H1 (cell line): ENCODE data around the gene NEDD4L. TPM values are rescaled to one million over a fixed set of nuclear protein-coding genes. Genes with fewer than 3 reads are reported as not detected.

Experiments used
- CTCF ChIA-PET: fragments of 300-600 bp; sonication (Branson Sonifier 250); formaldehyde crosslinking; loops from one replicate; lab custom pipeline; 2021; ENCODE audit not compliant: partially characterized antibody; lab: Charles Lee
- POLR2A ChIA-PET: fragments of 300-600 bp; sonication (Branson Sonifier 250); formaldehyde crosslinking; loops from one replicate; lab custom pipeline; 2021; ENCODE audit warnings: inconsistent platforms; ENCODE audit not compliant: partially characterized antibody; lab: Charles Lee
- DNase-seq, 2 experiments: peaks; one replicate each; pipeline versions ENCODE4 v3.0.0 to v3.0.0-alpha.2; 2010 to 2022; ENCODE audit warnings: low spot score in 2 of 2, low read depth in 1 of 2, mixed read lengths in 1 of 2
- FAIRE-seq: peaks from 2 replicates; lab custom pipeline; 2011; peaks lifted over from hg19 to GRCh38; lab: Jason Lieb, UNC
- H2AFZ ChIP-seq: 2 replicates; pipeline ENCODE4 v1.8.1; 2012; ENCODE audit warnings: low read length, inconsistent platforms
- H2AK5ac ChIP-seq: 2 replicates; pipeline ENCODE4 v1.6.1; 2013; ENCODE audit warnings: low read depth, low read length
- H2BK120ac ChIP-seq: replicated peaks from 2 replicates; pipeline ENCODE3; 2013; ENCODE audit warnings: low read depth, low read length, inconsistent platforms
- H2BK12ac ChIP-seq: 2 replicates; pipeline ENCODE4 v1.6.1; 2013; ENCODE audit warnings: low read depth, low read length
- H2BK15ac ChIP-seq: 2 replicates; pipeline ENCODE4 v1.6.1; 2013; ENCODE audit warnings: low read length
- H2BK20ac ChIP-seq: 2 replicates; pipeline ENCODE4 v1.6.1; 2013; ENCODE audit warnings: low read length
- H2BK5ac ChIP-seq: 2 replicates; pipeline ENCODE4 v1.6.1; 2013; ENCODE audit warnings: low read depth, low read length
- H3K14ac ChIP-seq: 2 replicates; pipeline ENCODE4 v1.6.1; 2013; ENCODE audit warnings: inconsistent platforms; ENCODE audit not compliant: insufficient read length
- H3K18ac ChIP-seq: 2 replicates; pipeline ENCODE4 v1.6.1; 2013; ENCODE audit warnings: low read length; ENCODE audit errors: extremely low read depth
- H3K23ac ChIP-seq: 2 replicates; pipeline ENCODE4 v1.6.1; 2013; ENCODE audit warnings: inconsistent platforms; ENCODE audit not compliant: insufficient read length
- H3K23me2 ChIP-seq: 2 replicates; pipeline ENCODE4 v1.6.1; 2013; ENCODE audit warnings: low read depth, low read length
- H3K27ac ChIP-seq: 2 replicates; pipeline ENCODE4 v1.6.1; 2011; ENCODE audit warnings: low read depth, low read length, inconsistent platforms
- H3K27me3 ChIP-seq, 4 experiments: replicated peaks in 1 of 4; 1 replicate in 1 of 4; 2 replicates in 3 of 4; pipeline versions ENCODE4 v1.6.1 to v1.8.1; 2011 to 2013; ENCODE audit warnings: low read length in 3 of 4, mild to moderate bottlenecking in 3 of 4, inconsistent platforms in 2 of 4, mixed read lengths in 2 of 4, moderate library complexity in 1 of 4; ENCODE audit not compliant: control insufficient read depth in 3 of 4, insufficient read depth in 3 of 4; ENCODE audit errors: extremely low read depth in 1 of 4
- H3K36me3 ChIP-seq, 4 experiments: 2 replicates each; pipeline versions ENCODE4 v1.6.1 to v1.8.1; 2011 to 2013; ENCODE audit warnings: mild to moderate bottlenecking in 4 of 4, low read length in 3 of 4, moderate library complexity in 2 of 4, control low read depth in 1 of 4, inconsistent platforms in 1 of 4; ENCODE audit not compliant: insufficient read depth in 4 of 4, control insufficient read depth in 2 of 4
- H3K4ac ChIP-seq: replicated peaks from 2 replicates; pipeline ENCODE3; 2013; ENCODE audit warnings: low read length, low read depth, mixed read lengths, inconsistent platforms; ENCODE audit not compliant: insufficient read length
- H3K4me1 ChIP-seq, 4 experiments: replicated peaks in 1 of 4; 1 replicate in 1 of 4; 2 replicates in 3 of 4; pipeline versions ENCODE4 v1.6.1 to v1.8.1; 2011 to 2013; ENCODE audit warnings: low read length in 3 of 4, inconsistent platforms in 2 of 4, mixed read lengths in 1 of 4; ENCODE audit not compliant: insufficient read depth in 4 of 4, control insufficient read depth in 3 of 4
- H3K4me2 ChIP-seq, 2 experiments: 2 replicates each; pipeline versions ENCODE4 v1.6.1 to v1.8.1; 2011 to 2013; ENCODE audit warnings: low read depth in 2 of 2, low read length in 2 of 2, control low read depth in 1 of 2, inconsistent platforms in 1 of 2, mild to moderate bottlenecking in 1 of 2; ENCODE audit not compliant: insufficient read depth in 1 of 2
- H3K4me3 ChIP-seq, 4 experiments: fragments of 200-600, 300-600 bp in 1 of 4; sonication (generic), shearing (Covaris generic), sonication (Bioruptor Twin) in 1 of 4; 2 replicates each; pipeline versions ENCODE4 v1.5.1 to v1.8.1; 2011 to 2016; ENCODE audit warnings: low read length in 4 of 4, low read depth in 3 of 4, control low read depth in 2 of 4, inconsistent platforms in 2 of 4, mild to moderate bottlenecking in 2 of 4, mixed read lengths in 1 of 4, moderate library complexity in 1 of 4; ENCODE audit not compliant: insufficient read depth in 2 of 4; ENCODE audit errors: extremely low read depth in 1 of 4
- H3K56ac ChIP-seq: replicated peaks from 2 replicates; pipeline ENCODE3; 2013; ENCODE audit warnings: low read depth, mild to moderate bottlenecking, mixed read lengths, low read length, inconsistent platforms; ENCODE audit not compliant: insufficient read length
- H3K79me1 ChIP-seq: 2 replicates; pipeline ENCODE4 v1.6.1; 2013; ENCODE audit warnings: low read depth, low read length, control low read depth
- H3K79me2 ChIP-seq, 2 experiments: 2 replicates each; pipeline versions ENCODE4 v1.6.1 to v1.8.1; 2012 to 2013; ENCODE audit warnings: low read length in 2 of 2, mild to moderate bottlenecking in 2 of 2, inconsistent platforms in 1 of 2; ENCODE audit not compliant: insufficient read depth in 2 of 2, control insufficient read depth in 1 of 2
- H3K9ac ChIP-seq, 4 experiments: replicated peaks in 1 of 4; 1 replicate in 1 of 4; 2 replicates in 3 of 4; pipeline versions ENCODE4 v1.6.1 to v1.8.1; 2011 to 2013; ENCODE audit warnings: low read depth in 3 of 4, low read length in 3 of 4, control low read depth in 2 of 4, mild to moderate bottlenecking in 2 of 4, moderate library complexity in 2 of 4, inconsistent platforms in 1 of 4; ENCODE audit errors: extremely low read depth in 1 of 4
- H3K9me3 ChIP-seq, 2 experiments: 2 replicates each; pipeline versions ENCODE4 v1.6.1 to v1.8.1; 2012 to 2013; ENCODE audit warnings: mild to moderate bottlenecking in 2 of 2, moderate library complexity in 2 of 2, control low read depth in 1 of 2, inconsistent platforms in 1 of 2, low read depth in 1 of 2, low read length in 1 of 2, mixed read lengths in 1 of 2; ENCODE audit not compliant: insufficient read depth in 2 of 2
- H4K20me1 ChIP-seq, 2 experiments: replicated peaks in 1 of 2; 2 replicates each; pipeline versions ENCODE3 to v1.8.1; 2011 to 2013; ENCODE audit warnings: inconsistent platforms in 2 of 2, low read length in 2 of 2, mild to moderate bottlenecking in 1 of 2; ENCODE audit not compliant: insufficient read depth in 2 of 2, control insufficient read depth in 1 of 2
- H4K5ac ChIP-seq: 2 replicates; pipeline ENCODE4 v1.6.1; 2013; ENCODE audit warnings: low read length, low read depth, mixed read lengths, inconsistent platforms; ENCODE audit not compliant: insufficient read length
- H4K8ac ChIP-seq: 2 replicates; pipeline ENCODE4 v1.8.0; 2013; ENCODE audit warnings: mild to moderate bottlenecking, moderate library complexity, low read length, inconsistent platforms; ENCODE audit not compliant: insufficient read depth; ENCODE audit errors: extremely low read depth
- H4K91ac ChIP-seq: replicated peaks from 2 replicates; pipeline ENCODE3; 2013; ENCODE audit warnings: low read length, mixed read lengths, inconsistent platforms; ENCODE audit not compliant: insufficient read length
- BRCA1 ChIP-seq: IDR thresholded peaks from 2 replicates; pipeline ENCODE4 v1.6.1; 2012; ENCODE audit warnings: low read depth, low read length, improper control_type of control experiment
- CHD1 ChIP-seq: IDR thresholded peaks from 2 replicates; pipeline ENCODE4 v1.6.1; 2012; ENCODE audit warnings: low read depth, low read length, improper control_type of control experiment
- JUN ChIP-seq: IDR thresholded peaks from 2 replicates; pipeline ENCODE4 v1.6.1; 2011; ENCODE audit warnings: low read depth, mild to moderate bottlenecking, improper control_type of control experiment, low read length
- JUND ChIP-seq: IDR thresholded peaks from 2 replicates; pipeline ENCODE4 v1.6.1; 2011; ENCODE audit warnings: mild to moderate bottlenecking, improper control_type of control experiment, low read length
- KDM1A ChIP-seq: fragments of 200-600, 300-600 bp; sonication (generic); IDR thresholded peaks from 2 replicates; pipeline ENCODE4 v1.7.1; 2016; ENCODE audit warnings: mild to moderate bottlenecking, low read length, borderline replicate concordance
- KDM5A ChIP-seq: fragments of 200-600 bp; IDR thresholded peaks from 2 replicates; pipeline ENCODE4 v1.7.1; 2012; ENCODE audit warnings: mild to moderate bottlenecking, low read length, inconsistent platforms, mixed read lengths
- NRF1 ChIP-seq: IDR thresholded peaks from 2 replicates; pipeline ENCODE4 v1.6.1; 2011; ENCODE audit warnings: mild to moderate bottlenecking, low read depth, low read length, improper control_type of control experiment
- POLR2A ChIP-seq, 2 experiments: IDR thresholded peaks; 1 replicate in 1 of 2; 2 replicates in 1 of 2; pipeline ENCODE4 v1.6.1; 2011; ENCODE audit warnings: low read depth in 2 of 2, low read length in 2 of 2, mild to moderate bottlenecking in 2 of 2; ENCODE audit errors: control extremely low read depth in 1 of 2
- POLR2AphosphoS5 ChIP-seq: IDR thresholded peaks from 2 replicates; pipeline ENCODE4 v1.6.1; 2011; ENCODE audit warnings: low read depth, low read length
- SIRT6 ChIP-seq: IDR thresholded peaks from one replicate; pipeline ENCODE4 v1.7.1; 2012; ENCODE audit warnings: low read length, inconsistent platforms
- YY1 ChIP-seq: IDR thresholded peaks from 2 replicates; pipeline ENCODE4 v1.6.1; 2011; ENCODE audit warnings: low read depth, mild to moderate bottlenecking, low read length
- WGBS, 2 experiments: shearing (Covaris generic) in 1 of 2; methylation state at CpG; one replicate each; pipeline versions ENCODE4 v1.1.6 to v1.1.7; 2013 to 2015; ENCODE audit warnings: low lambda C conversion rate in 2 of 2, mixed read lengths in 2 of 2, inconsistent platforms in 1 of 2, low coverage in 1 of 2, missing lambda C conversion rate in 1 of 2; ENCODE audit not compliant: insufficient replicate concordance in 2 of 2, insufficient coverage in 1 of 2, insufficient read length in 1 of 2; ENCODE audit errors: extremely low coverage in 1 of 2, missing lambda C conversion rate in 1 of 2; 5-methylcytosine and 5-hydroxymethylcytosine counted together
- polyA plus RNA-seq, 7 experiments: library from polyadenylated mRNA; depleted of rRNA in 3 of 7; stranded (reverse) in 5 of 7; unstranded in 2 of 7; fragments of >200 nt in 5 of 7; fragments of 200-250 nt in 2 of 7; gene quantifications; 1 replicate in 5 of 7; 2 replicates in 1 of 7; 4 replicates in 1 of 7; pipeline versions ENCODE4 v1.2.1 to v1.2.3, GENCODE V29; 2011 to 2013; ENCODE audit warnings: missing spikeins in 2 of 7, mixed read lengths in 2 of 7
- total RNA-seq: library from RNA; stranded (reverse); fragmentation: NEBNext Ultra II Directional; extraction: Animal tissue kit (Norgen Biotek cat#: 25700); gene quantifications from 2 replicates; pipeline ENCODE4 v1.2.1, GENCODE V29; 2021
- TF ChIP-seq, protein P1 (sequence below): IDR thresholded peaks from 2 replicates; pipeline ENCODE4 v1.6.1; 2012; ENCODE audit warnings: low read length, inconsistent platforms

NEDD4L gene
- total and polyA plus RNA-seq, 2 of the 8 experiments (the other 6 are each of a cell fraction or from before 2014, with no cell fraction given) = 37.3 to 69.8 TPM

DNA sequence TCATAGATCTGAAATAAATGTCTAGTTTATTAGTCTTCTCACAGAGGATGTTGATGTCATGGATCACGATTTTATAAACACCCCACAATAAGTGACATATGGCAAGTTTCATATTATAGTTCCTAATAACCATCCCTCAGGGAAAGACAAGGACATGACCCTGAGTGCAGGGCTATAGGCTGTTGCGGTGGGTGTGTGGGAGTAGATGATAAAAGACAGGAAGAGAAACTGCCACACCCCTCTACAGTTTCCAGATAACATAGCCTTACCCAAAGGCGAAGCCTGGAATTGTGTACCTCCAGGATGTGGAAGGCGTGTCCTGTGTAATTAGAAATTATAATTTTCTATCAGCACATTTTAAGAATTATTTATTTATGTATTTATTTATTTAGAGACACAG lies 2.4 kb upstream of the NEDD4L start:
- no peak overlapping the region for H3K9ac ChIP-seq
- peaks cover 3 to 4% of the 10 kb centered on the region in 2 experiments; a peak in 2 of 4 replicates for H3K79me2 ChIP-seq
- no peak for DNase-seq
- TF ChIP-seq NRF1 (no peak), JUN (no peak), SIRT6 (no peak), BRCA1 (no peak), KDM5A (no peak), KDM1A (no peak), YY1 (no peak), JUND (no peak), POLR2AphosphoS5 (no peak), POLR2A (IDR thresholded peaks at IDR 0.05; ENCODE audit: control extremely low read depth in 1 of 2, low read depth in 2 of 2, low read length in 2 of 2) (no peak), CHD1 (no peak)
- TF ChIP-seq, protein P1, sequence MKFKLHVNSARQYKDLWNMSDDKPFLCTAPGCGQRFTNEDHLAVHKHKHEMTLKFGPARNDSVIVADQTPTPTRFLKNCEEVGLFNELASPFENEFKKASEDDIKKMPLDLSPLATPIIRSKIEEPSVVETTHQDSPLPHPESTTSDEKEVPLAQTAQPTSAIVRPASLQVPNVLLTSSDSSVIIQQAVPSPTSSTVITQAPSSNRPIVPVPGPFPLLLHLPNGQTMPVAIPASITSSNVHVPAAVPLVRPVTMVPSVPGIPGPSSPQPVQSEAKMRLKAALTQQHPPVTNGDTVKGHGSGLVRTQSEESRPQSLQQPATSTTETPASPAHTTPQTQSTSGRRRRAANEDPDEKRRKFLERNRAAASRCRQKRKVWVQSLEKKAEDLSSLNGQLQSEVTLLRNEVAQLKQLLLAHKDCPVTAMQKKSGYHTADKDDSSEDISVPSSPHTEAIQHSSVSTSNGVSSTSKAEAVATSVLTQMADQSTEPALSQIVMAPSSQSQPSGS = no peak
- FAIRE-seq = no peak
- H3K4ac ChIP-seq = no peak overlapping the region
- H2AFZ ChIP-seq = no peak overlapping the region
- H3K36me3 ChIP-seq = no peaks in the 10 kb centered on the region
- H3K79me1 ChIP-seq = no peaks in the 10 kb centered on the region
- H3K14ac ChIP-seq = no peak overlapping the region
- no peak overlapping the region for H3K56ac ChIP-seq
- no peak overlapping the region for H3K23ac ChIP-seq
- no peak overlapping the region for H3K4me2 ChIP-seq
- H2BK12ac ChIP-seq = no peak overlapping the region
- H3K23me2 ChIP-seq = peaks cover 6% of the 10 kb centered on the region
- no peak overlapping the region for H4K5ac ChIP-seq
- H2AK5ac ChIP-seq = no peak overlapping the region
- no peak overlapping the region for H3K4me3 ChIP-seq
- H2BK5ac ChIP-seq = no peak overlapping the region
- no peaks in the 10 kb centered on the region for H3K9me3 ChIP-seq
- ChIA-PET POLR2A (no interaction called here), CTCF (interaction anchor here (0.7 to 3.8 kb wide), 12 partner anchors 26 to 206 kb away, joined by 3 to 63 read pairs (median 6); no protein-coding TSS in a partner anchor)
- WGBS, 2 experiments = 80% methylated on average over 4 of the region's 4 CpGs; no CpG with 5 or more reads in 1 of the 2 experiments
- no peak overlapping the region for H4K8ac ChIP-seq
- H4K20me1 ChIP-seq = peaks cover 2% of the 10 kb centered on the region in 2 experiments
- no peaks in the 10 kb centered on the region for H3K27me3 ChIP-seq
- peaks cover 0 to 3% (median 3%) of the 10 kb centered on the region in 4 experiments; a peak in 4 of 7 replicates for H3K4me1 ChIP-seq
- no peak overlapping the region for H2BK15ac ChIP-seq
- no peak overlapping the region for H2BK120ac ChIP-seq
- no peak overlapping the region for H4K91ac ChIP-seq
- no peak overlapping the region for H3K18ac ChIP-seq
- H2BK20ac ChIP-seq = no peak overlapping the region
- no peak overlapping the region for H3K27ac ChIP-seq
